ENCODE results near the gene TULP1. TPM values are rescaled to one million over a fixed set of nuclear protein-coding genes. Genes with fewer than 3 reads are reported as not detected.

Gene TULP1
- total and polyA plus RNA-seq, 2 of the 13 experiments (the other 11 are each of a cell fraction or from before 2014, with no cell fraction given) = not detected

GRCh38 chr6:35497571-35498421, 14.9 kb downstream of the TULP1 start (continued):
- TF ChIP-seq THAP7 (CRISPR knock-in tag; IDR thresholded peaks at IDR 0.05) = peak; percentile 90; the same call in 1 of the 2 replicates
- TF ChIP-seq ZNF552 (CRISPR knock-in tag; IDR thresholded peaks at IDR 0.05; ENCODE audit: borderline replicate concordance) = peak; percentile 87
- 0 out of 2 replicates have a peak, but pooled peaks have one; percentile 76 for TF ChIP-seq RARG (CRISPR knock-in tag; IDR thresholded peaks at IDR 0.05; ENCODE audit: low read depth)
- TF ChIP-seq KDM5B (CRISPR knock-in tag; IDR thresholded peaks at IDR 0.05; ENCODE audit: borderline replicate concordance) = peak; percentile 98
- TF ChIP-seq ZSCAN31 (CRISPR knock-in tag; IDR thresholded peaks at IDR 0.05; ENCODE audit: low read depth) = peak; percentile 70; the same call in 1 of the 2 replicates
- TF ChIP-seq LBX2 (CRISPR knock-in tag; IDR thresholded peaks at IDR 0.05; ENCODE audit: borderline replicate concordance) = peak; percentile 92
- TF ChIP-seq TCF12 (IDR thresholded peaks at IDR 0.05) = no peak
- 0 out of 2 replicates have a peak, but pooled peaks have one; percentile 35 for TF ChIP-seq TCF12 (CRISPR knock-in tag; IDR thresholded peaks at IDR 0.05)
- TF ChIP-seq IKZF5 (CRISPR knock-in tag; IDR thresholded peaks at IDR 0.05) = peak; percentile 63; the same call in 1 of the 2 replicates
- peak; percentile 92 for TF ChIP-seq ZNF790 (CRISPR knock-in tag; IDR thresholded peaks at IDR 0.05; ENCODE audit: borderline replicate concordance)
- peak; percentile 42; the same call in 1 of the 2 replicates for TF ChIP-seq THRA (CRISPR knock-in tag; IDR thresholded peaks at IDR 0.05; ENCODE audit: borderline replicate concordance)
- peak; percentile 91; the same call in 1 of the 2 replicates for TF ChIP-seq ZNF124 (CRISPR knock-in tag; IDR thresholded peaks at IDR 0.05)
- TF ChIP-seq BCL3 (CRISPR knock-in tag; IDR thresholded peaks at IDR 0.05) = no peak; the same call in none of the 2 replicates
- no peak; the same call in 1 of the 2 replicates for TF ChIP-seq ZNF136 (CRISPR knock-in tag; IDR thresholded peaks at IDR 0.05; ENCODE audit: low read depth)
- no peak for TF ChIP-seq GPBP1L1 (CRISPR knock-in tag; IDR thresholded peaks at IDR 0.05)
- TF ChIP-seq FOXK1 (CRISPR knock-in tag; IDR thresholded peaks at IDR 0.05; ENCODE audit: borderline replicate concordance, low read depth) = no peak; the same call in 1 of the 2 replicates
- no peak for TF ChIP-seq HNF4A (CRISPR knock-in tag; IDR thresholded peaks at IDR 0.05)
- TF ChIP-seq MEIS2 (CRISPR knock-in tag; IDR thresholded peaks at IDR 0.05) = peak; percentile 91
- TF ChIP-seq SRSF1 (optimal IDR thresholded peaks at IDR 0.05; ENCODE audit: low read depth, low read length) = no peak
- TF ChIP-seq ZNF326 (CRISPR knock-in tag; IDR thresholded peaks at IDR 0.05; ENCODE audit: borderline replicate concordance) = no peak; the same call in 1 of the 2 replicates
- peak; percentile 43; the same call in 1 of the 2 replicates for TF ChIP-seq ZBTB20 (CRISPR knock-in tag; IDR thresholded peaks at IDR 0.05; ENCODE audit: borderline replicate concordance, low read depth)
